Measurements from ENCODE around the gene PPP2R2D.

Gene PPP2R2D

GRCh38 chr10:131980321-131980720 lies 79.5 kb downstream of the PPP2R2D start:
- 92% methylated on average over 4 of the region's 8 CpGs for WGBS (ENCODE audit: insufficient coverage)
- Histone ChIP-seq H3K9me3 (ENCODE audit: control extremely low read depth in 1 of 5, control insufficient read depth in 4 of 5, insufficient read depth in 2 of 5, low read depth in 1 of 5, low read length in 4 of 5) (no peaks in the 10 kb centered on the region), H3K4me1 (ENCODE audit: control extremely low read depth in 1 of 4, control insufficient read depth in 4 of 4, insufficient read depth in 4 of 4, low read length in 3 of 4) (peaks cover 2 to 21% (median 17%) of the 10 kb centered on the region in 4 experiments), H3K4me3 (ENCODE audit: control insufficient read depth in 1 of 7, extremely low read depth in 1 of 7, insufficient read depth in 4 of 7, low read depth in 2 of 7, low read length in 6 of 7) (peak overlapping the region in 1 of 7 experiments; percentile 10), H3K27me3 (replicated peaks in 2 of 5; ENCODE audit: control insufficient read depth in 4 of 5, insufficient read depth in 5 of 5, low read length in 4 of 5) (peaks cover 2 to 49% (median 7%) of the 10 kb centered on the region in 5 experiments), H3K27ac (ENCODE audit: insufficient read depth in 1 of 2, low read depth in 1 of 2, low read length in 2 of 2, poor library complexity in 1 of 2, severe bottlenecking in 2 of 2) (peak overlapping the region in 1 of 2 experiments; percentile 14), H3K36me3 (ENCODE audit: control insufficient read depth in 4 of 4, insufficient read depth in 4 of 4, low read length in 3 of 4) (no peaks in the 10 kb centered on the region)
- no peak for DNase-seq
- POLR2A ChIA-PET = interaction anchor here (0.6 kb wide), 1 partner anchor 83 kb away, joined by 3 read pairs; no protein-coding TSS in a partner anchor
- CTCF ChIA-PET = interaction anchor here (0.6 to 2.1 kb wide), 3 partner anchors 16 to 83 kb away, joined by 3 to 4 read pairs (median 3); no protein-coding TSS in a partner anchor

DNA sequence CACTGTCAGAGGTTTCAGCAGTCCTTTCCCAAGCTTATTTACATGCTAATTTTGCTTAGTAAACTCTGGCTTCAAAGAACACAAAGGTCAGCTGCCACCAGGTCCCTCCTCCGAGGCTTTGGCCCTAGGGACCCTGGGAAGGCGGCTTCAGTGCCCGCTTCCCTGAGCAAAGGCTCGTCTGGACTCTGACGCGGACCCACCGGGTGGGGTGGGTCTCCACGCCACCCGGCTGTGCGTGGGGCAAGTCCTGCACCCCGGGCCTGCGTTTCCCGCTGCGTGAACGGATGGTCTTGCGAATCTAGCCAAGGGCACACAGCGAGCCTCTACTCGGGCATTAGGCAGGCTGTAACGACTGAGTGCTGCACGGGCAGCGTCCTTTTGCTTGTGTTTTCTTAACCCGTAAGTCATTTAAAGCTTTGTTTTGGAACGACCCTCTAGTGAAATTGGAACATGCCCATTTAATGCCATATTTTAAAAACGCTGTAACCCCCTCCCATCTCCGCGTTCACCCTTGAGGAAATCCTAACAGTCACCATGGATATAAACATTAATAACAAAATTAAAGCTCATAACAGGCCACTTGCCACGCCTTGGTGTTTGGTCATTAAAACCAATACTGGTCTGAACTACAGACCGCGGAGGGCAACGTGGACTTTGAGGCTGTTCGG lies 80.1 kb downstream of the PPP2R2D start:
- CTCF ChIA-PET = interaction anchor here (0.6 to 2.1 kb wide), 3 partner anchors 16 to 84 kb away, joined by 3 to 4 read pairs (median 3); no protein-coding TSS in a partner anchor
- Histone ChIP-seq H3K9me3 (ENCODE audit: control extremely low read depth in 1 of 5, control insufficient read depth in 4 of 5, insufficient read depth in 2 of 5, low read depth in 1 of 5, low read length in 4 of 5) (peaks cover 0 to 2% (median 0%) of the 10 kb centered on the region in 5 experiments), H3K27me3 (replicated peaks in 2 of 5; ENCODE audit: control insufficient read depth in 4 of 5, insufficient read depth in 5 of 5, low read length in 4 of 5) (peaks cover 2 to 49% (median 11%) of the 10 kb centered on the region in 5 experiments), H3K27ac (ENCODE audit: insufficient read depth in 1 of 2, low read depth in 1 of 2, low read length in 2 of 2, poor library complexity in 1 of 2, severe bottlenecking in 2 of 2) (peak overlapping the region in 1 of 2 experiments; percentile 14), H3K36me3 (ENCODE audit: control insufficient read depth in 4 of 4, insufficient read depth in 4 of 4, low read length in 3 of 4) (no peaks in the 10 kb centered on the region), H3K4me1 (ENCODE audit: control extremely low read depth in 1 of 4, control insufficient read depth in 4 of 4, insufficient read depth in 4 of 4, low read length in 3 of 4) (peaks cover 2 to 21% (median 17%) of the 10 kb centered on the region in 4 experiments), H3K4me3 (ENCODE audit: control insufficient read depth in 1 of 7, extremely low read depth in 1 of 7, insufficient read depth in 4 of 7, low read depth in 2 of 7, low read length in 6 of 7) (peak overlapping the region; percentile 28 to 78 (median 74))
- WGBS (ENCODE audit: insufficient coverage) = 10% methylated on average over 31 of the region's 31 CpGs
- POLR2A ChIA-PET = interaction anchor here (0.6 kb wide), 1 partner anchor 82 kb away, joined by 3 read pairs; no protein-coding TSS in a partner anchor
- peak in 1 of 3 donors; percentile 34 for DNase-seq

DNA sequence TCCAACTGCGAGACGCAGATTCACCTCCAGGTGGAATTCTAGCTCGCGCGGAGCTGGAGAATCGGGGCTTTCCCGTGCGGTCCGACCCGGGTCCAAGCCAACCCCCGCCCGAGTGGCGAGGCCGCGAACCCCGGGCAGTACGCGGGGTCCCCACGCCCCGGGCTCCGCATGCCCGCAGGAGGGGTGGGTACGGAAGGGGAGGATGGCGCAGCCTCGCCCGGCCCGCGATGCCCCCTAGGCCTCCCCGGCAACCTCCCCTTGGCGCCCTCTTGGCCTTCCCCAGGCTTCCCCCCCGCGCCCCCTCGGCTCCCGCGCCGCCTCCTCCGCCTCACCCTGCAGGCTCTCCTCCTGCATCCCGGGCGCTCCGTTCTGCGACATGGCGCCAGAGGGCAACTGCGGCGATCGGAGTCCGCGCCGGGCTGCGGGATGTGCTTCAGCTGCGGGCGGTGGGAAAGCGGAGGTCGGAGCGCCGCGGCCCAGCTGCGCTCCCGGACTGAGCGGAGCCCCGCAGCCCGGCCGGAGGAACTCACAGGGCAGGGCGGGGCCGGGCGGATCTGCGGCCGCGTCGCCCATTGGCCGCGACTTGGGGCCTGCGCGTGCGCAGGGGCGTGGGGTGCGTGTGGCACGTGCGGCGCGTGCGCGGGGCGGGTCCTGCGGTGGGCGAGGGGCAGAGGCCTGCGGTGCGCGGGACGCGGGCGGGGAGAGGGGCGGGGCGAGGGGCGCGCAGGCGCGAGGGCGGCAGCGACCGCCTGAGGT lies 80.8 kb downstream of the PPP2R2D start, which contains the start of gene BNIP3:
TSS of gene BNIP3 (minus strand) at position 495 of the 756 bp plus-strand sequence. CDS start at position 378, 117 bp downstream.
- peaks cover 2 to 21% (median 17%) of the 10 kb centered on the region in 4 experiments for H3K4me1 ChIP-seq (ENCODE audit: control extremely low read depth in 1 of 4, control insufficient read depth in 4 of 4, insufficient read depth in 4 of 4, low read length in 3 of 4)
- WGBS (ENCODE audit: insufficient coverage) = 0% methylated on average over 86 of the region's 100 CpGs
- H3K27me3 ChIP-seq (replicated peaks in 2 of 5; ENCODE audit: control insufficient read depth in 4 of 5, insufficient read depth in 5 of 5, low read length in 4 of 5) = peaks cover 2 to 49% (median 15%) of the 10 kb centered on the region in 5 experiments
- H3K4me3 ChIP-seq (ENCODE audit: control insufficient read depth in 1 of 7, extremely low read depth in 1 of 7, insufficient read depth in 4 of 7, low read depth in 2 of 7, low read length in 6 of 7) = peak within 1 kb of the TSS; percentile 47 to 78 (median 74)
- no peaks in the 10 kb centered on the region for H3K36me3 ChIP-seq (ENCODE audit: control insufficient read depth in 4 of 4, insufficient read depth in 4 of 4, low read length in 3 of 4)
- POLR2A ChIA-PET = no interaction called here
- peak; percentile 91 to 94 (median 94) for DNase-seq
- H3K9me3 ChIP-seq (ENCODE audit: control extremely low read depth in 1 of 5, control insufficient read depth in 4 of 5, insufficient read depth in 2 of 5, low read depth in 1 of 5, low read length in 4 of 5) = peaks cover 0 to 2% (median 0%) of the 10 kb centered on the region in 5 experiments
- peak within 1 kb of the TSS in 1 of 2 experiments; percentile 14 for H3K27ac ChIP-seq (ENCODE audit: insufficient read depth in 1 of 2, low read depth in 1 of 2, low read length in 2 of 2, poor library complexity in 1 of 2, severe bottlenecking in 2 of 2)
- CTCF ChIA-PET = interaction anchor here (1.3 to 2.1 kb wide), 2 partner anchors 15 to 85 kb away, joined by 3 to 4 read pairs; no protein-coding TSS in a partner anchor

- POLR2A ChIA-PET = no interaction called here
- CTCF ChIA-PET = interaction anchor here (2.1 kb wide), 1 partner anchor 85 kb away, joined by 4 read pairs; no protein-coding TSS in a partner anchor
- H3K36me3 ChIP-seq (ENCODE audit: control insufficient read depth in 4 of 4, insufficient read depth in 4 of 4, low read length in 3 of 4) = no peaks in the 10 kb centered on the region
- H3K9me3 ChIP-seq (ENCODE audit: control extremely low read depth in 1 of 5, control insufficient read depth in 4 of 5, insufficient read depth in 2 of 5, low read depth in 1 of 5, low read length in 4 of 5) = peaks cover 0 to 2% (median 0%) of the 10 kb centered on the region in 5 experiments
- peaks cover 2 to 21% (median 17%) of the 10 kb centered on the region in 4 experiments for H3K4me1 ChIP-seq (ENCODE audit: control extremely low read depth in 1 of 4, control insufficient read depth in 4 of 4, insufficient read depth in 4 of 4, low read length in 3 of 4)
- WGBS (ENCODE audit: insufficient coverage) = 3% methylated on average over 69 of the region's 83 CpGs
- H3K27ac ChIP-seq (ENCODE audit: insufficient read depth in 1 of 2, low read depth in 1 of 2, low read length in 2 of 2, poor library complexity in 1 of 2, severe bottlenecking in 2 of 2) = no peak overlapping the region
- H3K27me3 ChIP-seq (replicated peaks in 2 of 5; ENCODE audit: control insufficient read depth in 4 of 5, insufficient read depth in 5 of 5, low read length in 4 of 5) = peaks cover 2 to 49% (median 15%) of the 10 kb centered on the region in 5 experiments
- peak in 1 of 3 donors; percentile 39 for DNase-seq
- H3K4me3 ChIP-seq (ENCODE audit: control insufficient read depth in 1 of 7, extremely low read depth in 1 of 7, insufficient read depth in 4 of 7, low read depth in 2 of 7, low read length in 6 of 7) = peak overlapping the region; percentile 42 to 78 (median 60)
Measured at GRCh38 chr10:131982185-131982756, 81.5 kb downstream of the PPP2R2D start.

DNA sequence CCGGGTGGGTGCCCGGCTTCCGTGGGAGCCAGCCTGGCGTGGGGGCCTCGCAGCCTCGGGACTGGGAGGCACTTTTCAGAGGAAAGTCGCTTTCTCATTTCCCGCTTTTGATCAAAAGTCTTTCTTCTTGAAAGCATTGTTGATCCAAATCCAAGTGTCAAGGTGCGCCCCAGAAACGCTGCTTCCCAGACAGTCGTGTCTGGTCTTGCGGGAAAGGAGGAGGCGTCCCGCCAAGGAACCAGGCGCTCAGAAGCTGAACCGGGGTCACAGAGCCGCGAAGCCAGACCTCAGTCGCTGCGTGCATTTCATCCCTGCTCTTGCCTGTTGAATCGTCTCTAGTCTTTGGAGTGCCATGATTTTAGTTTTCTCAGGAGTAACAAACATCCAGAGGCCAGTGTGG lies 82.0 kb downstream of the PPP2R2D start:
- POLR2A ChIA-PET = no interaction called here

DNA sequence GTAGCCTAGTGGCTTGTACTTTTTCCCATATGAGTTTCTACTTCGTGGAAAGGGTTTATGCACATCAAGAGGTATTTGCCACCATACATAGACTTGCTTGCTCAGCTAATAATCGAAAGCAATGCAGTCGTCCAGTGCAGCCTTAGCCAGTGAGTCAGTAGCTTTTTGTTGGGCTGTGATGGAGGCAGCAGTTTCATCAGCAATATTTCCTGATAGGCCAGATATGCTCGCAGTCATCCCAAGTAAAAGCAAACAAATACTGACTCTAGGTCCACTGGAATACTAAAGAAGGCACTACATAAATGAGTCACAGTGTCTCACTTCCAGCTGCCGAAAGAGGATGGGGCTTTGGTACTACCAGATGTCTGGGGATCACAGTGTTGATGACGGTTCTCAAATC lies 83.0 kb downstream of the PPP2R2D start:
- ChIA-PET POLR2A (no interaction called here), CTCF (interaction anchor here (1.5 kb wide), 1 partner anchor 11 kb away, joined by 3 read pairs; no protein-coding TSS in a partner anchor)
- Histone ChIP-seq H3K4me1 (ENCODE audit: control extremely low read depth in 1 of 4, control insufficient read depth in 4 of 4, insufficient read depth in 4 of 4, low read length in 3 of 4) (peaks cover 2 to 21% (median 17%) of the 10 kb centered on the region in 4 experiments), H3K9me3 (ENCODE audit: control extremely low read depth in 1 of 5, control insufficient read depth in 4 of 5, insufficient read depth in 2 of 5, low read depth in 1 of 5, low read length in 4 of 5) (peaks cover 0 to 2% (median 0%) of the 10 kb centered on the region in 5 experiments), H3K4me3 (ENCODE audit: control insufficient read depth in 1 of 7, extremely low read depth in 1 of 7, insufficient read depth in 4 of 7, low read depth in 2 of 7, low read length in 6 of 7) (no peak overlapping the region), H3K27ac (ENCODE audit: insufficient read depth in 1 of 2, low read depth in 1 of 2, low read length in 2 of 2, poor library complexity in 1 of 2, severe bottlenecking in 2 of 2) (no peak overlapping the region), H3K36me3 (ENCODE audit: control insufficient read depth in 4 of 4, insufficient read depth in 4 of 4, low read length in 3 of 4) (no peaks in the 10 kb centered on the region), H3K27me3 (replicated peaks in 2 of 5; ENCODE audit: control insufficient read depth in 4 of 5, insufficient read depth in 5 of 5, low read length in 4 of 5) (peaks cover 2 to 46% (median 15%) of the 10 kb centered on the region in 5 experiments)
- DNase-seq = no peak
- WGBS (ENCODE audit: insufficient coverage) = 93% methylated on average over 6 of the region's 6 CpGs

More for the DNA sequence above, 82.0 kb downstream of the PPP2R2D start:
- WGBS (ENCODE audit: insufficient coverage) = 63% methylated on average over 21 of the region's 21 CpGs
- CTCF ChIA-PET = no interaction called here
- H3K4me3 ChIP-seq (ENCODE audit: control insufficient read depth in 1 of 7, extremely low read depth in 1 of 7, insufficient read depth in 4 of 7, low read depth in 2 of 7, low read length in 6 of 7) = peak overlapping the region in 5 of 7 experiments; percentile 48 to 78 (median 73)
- H3K36me3 ChIP-seq (ENCODE audit: control insufficient read depth in 4 of 4, insufficient read depth in 4 of 4, low read length in 3 of 4) = no peaks in the 10 kb centered on the region
- DNase-seq = no peak
- peaks cover 2 to 49% (median 15%) of the 10 kb centered on the region in 5 experiments for H3K27me3 ChIP-seq (replicated peaks in 2 of 5; ENCODE audit: control insufficient read depth in 4 of 5, insufficient read depth in 5 of 5, low read length in 4 of 5)
- no peak overlapping the region for H3K27ac ChIP-seq (ENCODE audit: insufficient read depth in 1 of 2, low read depth in 1 of 2, low read length in 2 of 2, poor library complexity in 1 of 2, severe bottlenecking in 2 of 2)
- peaks cover 2 to 21% (median 17%) of the 10 kb centered on the region in 4 experiments for H3K4me1 ChIP-seq (ENCODE audit: control extremely low read depth in 1 of 4, control insufficient read depth in 4 of 4, insufficient read depth in 4 of 4, low read length in 3 of 4)
- peaks cover 0 to 2% (median 0%) of the 10 kb centered on the region in 5 experiments for H3K9me3 ChIP-seq (ENCODE audit: control extremely low read depth in 1 of 5, control insufficient read depth in 4 of 5, insufficient read depth in 2 of 5, low read depth in 1 of 5, low read length in 4 of 5)

Measured in common myeloid progenitor, CD34-positive (primary cell).